ENCODE measurements around the gene RCL1.

The RCL1 gene

GRCh38 chr9:4857163-4857810, 64.5 kb downstream of the RCL1 start:
- Histone ChIP-seq H3K36me3 (ENCODE audit: insufficient read depth, low read length) (peaks cover 80% of the 10 kb centered on the region), H2AFZ (ENCODE audit: low read length) (no peak overlapping the region), H3K9me2 (ENCODE audit: low read depth, low read length) (no peaks in the 10 kb centered on the region), H3K9me3 (ENCODE audit: low read length) (no peaks in the 10 kb centered on the region), H4K20me1 (ENCODE audit: insufficient read depth, low read length) (no peaks in the 10 kb centered on the region), H3F3A (ENCODE audit: insufficient read depth, low read length) (no peaks in the 10 kb centered on the region), H3K79me2 (ENCODE audit: insufficient read depth, low read length) (no peaks in the 10 kb centered on the region), H3K27me3 (ENCODE audit: insufficient read depth, low read length) (no peaks in the 10 kb centered on the region), H3K9ac (ENCODE audit: low read length) (no peak overlapping the region), H3K4me3 (ENCODE audit: low read depth, low read length, poor library complexity, severe bottlenecking) (no peak overlapping the region), H3K27ac (ENCODE audit: low read depth, low read length, poor library complexity, severe bottlenecking) (no peak overlapping the region), H3K4me2 (ENCODE audit: low read length) (no peak overlapping the region), H3K4me1 (ENCODE audit: insufficient read depth, low read length, severe bottlenecking) (no peaks in the 10 kb centered on the region)
- TF ChIP-seq EZH2 (IDR thresholded peaks at IDR 0.05; ENCODE audit: borderline replicate concordance, low read length), result no peak
- TF ChIP-seq, protein P1, sequence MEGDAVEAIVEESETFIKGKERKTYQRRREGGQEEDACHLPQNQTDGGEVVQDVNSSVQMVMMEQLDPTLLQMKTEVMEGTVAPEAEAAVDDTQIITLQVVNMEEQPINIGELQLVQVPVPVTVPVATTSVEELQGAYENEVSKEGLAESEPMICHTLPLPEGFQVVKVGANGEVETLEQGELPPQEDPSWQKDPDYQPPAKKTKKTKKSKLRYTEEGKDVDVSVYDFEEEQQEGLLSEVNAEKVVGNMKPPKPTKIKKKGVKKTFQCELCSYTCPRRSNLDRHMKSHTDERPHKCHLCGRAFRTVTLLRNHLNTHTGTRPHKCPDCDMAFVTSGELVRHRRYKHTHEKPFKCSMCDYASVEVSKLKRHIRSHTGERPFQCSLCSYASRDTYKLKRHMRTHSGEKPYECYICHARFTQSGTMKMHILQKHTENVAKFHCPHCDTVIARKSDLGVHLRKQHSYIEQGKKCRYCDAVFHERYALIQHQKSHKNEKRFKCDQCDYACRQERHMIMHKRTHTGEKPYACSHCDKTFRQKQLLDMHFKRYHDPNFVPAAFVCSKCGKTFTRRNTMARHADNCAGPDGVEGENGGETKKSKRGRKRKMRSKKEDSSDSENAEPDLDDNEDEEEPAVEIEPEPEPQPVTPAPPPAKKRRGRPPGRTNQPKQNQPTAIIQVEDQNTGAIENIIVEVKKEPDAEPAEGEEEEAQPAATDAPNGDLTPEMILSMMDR (IDR thresholded peaks at IDR 0.05; ENCODE audit: low read length), result no peak

DNA sequence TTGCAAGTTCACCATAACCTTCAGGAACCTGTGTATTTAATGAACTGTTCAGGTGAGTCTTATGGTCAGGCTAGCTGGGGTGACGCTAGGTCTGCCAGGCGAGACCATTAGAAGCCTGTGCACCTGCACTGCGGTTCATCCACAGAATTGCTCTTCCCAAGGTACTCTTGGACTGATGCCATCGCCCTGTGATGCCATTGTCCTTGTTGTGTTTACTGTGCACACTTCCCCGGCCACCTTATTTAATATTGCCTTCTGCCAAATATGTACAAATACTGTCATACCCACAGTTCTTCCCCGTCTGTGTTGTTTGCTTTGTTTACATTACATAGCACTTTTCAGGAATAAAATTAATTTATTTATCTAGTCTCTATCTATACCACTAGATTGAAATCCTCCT, 66.3 kb downstream of the RCL1 start:
- Histone ChIP-seq H3K9me2 (ENCODE audit: low read depth, low read length) (no peaks in the 10 kb centered on the region), H2AFZ (ENCODE audit: low read length) (no peak overlapping the region), H3K9me3 (ENCODE audit: low read length) (no peaks in the 10 kb centered on the region), H3K27ac (ENCODE audit: low read depth, low read length, poor library complexity, severe bottlenecking) (no peak overlapping the region), H4K20me1 (ENCODE audit: insufficient read depth, low read length) (no peaks in the 10 kb centered on the region), H3K4me2 (ENCODE audit: low read length) (no peak overlapping the region), H3K27me3 (ENCODE audit: insufficient read depth, low read length) (no peaks in the 10 kb centered on the region), H3K4me3 (ENCODE audit: low read depth, low read length, poor library complexity, severe bottlenecking) (no peak overlapping the region), H3K79me2 (ENCODE audit: insufficient read depth, low read length) (no peaks in the 10 kb centered on the region), H3F3A (ENCODE audit: insufficient read depth, low read length) (no peaks in the 10 kb centered on the region), H3K9ac (ENCODE audit: low read length) (no peak overlapping the region), H3K36me3 (ENCODE audit: insufficient read depth, low read length) (peaks cover 67% of the 10 kb centered on the region), H3K4me1 (ENCODE audit: insufficient read depth, low read length, severe bottlenecking) (no peaks in the 10 kb centered on the region)
- no peak for TF ChIP-seq EZH2 (IDR thresholded peaks at IDR 0.05; ENCODE audit: borderline replicate concordance, low read length)
- TF ChIP-seq, protein P1 (IDR thresholded peaks at IDR 0.05; ENCODE audit: low read length), result no peak

DNA sequence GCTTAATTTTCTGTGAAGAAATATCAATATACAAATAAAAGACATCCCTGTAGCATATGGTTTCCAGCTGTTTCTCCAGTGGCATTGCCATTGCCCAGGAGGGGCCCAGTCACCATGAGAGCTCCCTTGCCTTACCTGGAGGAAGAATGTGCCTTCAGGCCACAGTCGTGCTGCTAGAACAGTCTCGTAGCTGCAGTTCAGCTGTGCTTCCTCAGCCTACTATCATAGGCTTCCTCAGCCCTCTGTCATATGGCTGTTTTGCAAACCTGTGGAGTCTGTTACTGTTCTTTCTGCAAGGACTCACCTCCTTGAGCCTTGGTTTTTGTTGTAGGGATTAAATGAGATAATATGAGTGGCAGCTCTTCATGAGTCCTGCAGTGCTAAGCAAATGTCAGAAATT, 67.6 kb downstream of the RCL1 start:
- Histone ChIP-seq H4K20me1 (ENCODE audit: insufficient read depth, low read length) (no peaks in the 10 kb centered on the region), H3K36me3 (ENCODE audit: insufficient read depth, low read length) (peaks cover 66% of the 10 kb centered on the region)

More for the DNA sequence above, 67.6 kb downstream of the RCL1 start:
- Histone ChIP-seq H3K4me1 (ENCODE audit: insufficient read depth, low read length, severe bottlenecking) (no peaks in the 10 kb centered on the region), H3K9ac (ENCODE audit: low read length) (no peak overlapping the region), H2AFZ (ENCODE audit: low read length) (no peak overlapping the region), H3K9me2 (ENCODE audit: low read depth, low read length) (no peaks in the 10 kb centered on the region), H3K79me2 (ENCODE audit: insufficient read depth, low read length) (no peaks in the 10 kb centered on the region), H3F3A (ENCODE audit: insufficient read depth, low read length) (no peaks in the 10 kb centered on the region), H3K4me2 (ENCODE audit: low read length) (no peak overlapping the region), H3K4me3 (ENCODE audit: low read depth, low read length, poor library complexity, severe bottlenecking) (no peak overlapping the region), H3K9me3 (ENCODE audit: low read length) (no peaks in the 10 kb centered on the region), H3K27me3 (ENCODE audit: insufficient read depth, low read length) (no peaks in the 10 kb centered on the region), H3K27ac (ENCODE audit: low read depth, low read length, poor library complexity, severe bottlenecking) (no peak overlapping the region)
- no peak for TF ChIP-seq EZH2 (IDR thresholded peaks at IDR 0.05; ENCODE audit: borderline replicate concordance, low read length)
- TF ChIP-seq, protein P1 (IDR thresholded peaks at IDR 0.05; ENCODE audit: low read length), result no peak
